H1 (cell line): ENCODE data around the gene STAG1. TPM values are rescaled to one million over a fixed set of nuclear protein-coding genes. Genes with fewer than 3 reads are reported as not detected.

Source experiments
- CTCF ChIA-PET: fragments of 300-600 bp; sonication (Branson Sonifier 250); formaldehyde crosslinking; loops from one replicate; lab custom pipeline; 2021; ENCODE audit not compliant: partially characterized antibody; lab: Charles Lee
- POLR2A ChIA-PET: fragments of 300-600 bp; sonication (Branson Sonifier 250); formaldehyde crosslinking; loops from one replicate; lab custom pipeline; 2021; ENCODE audit warnings: inconsistent platforms; ENCODE audit not compliant: partially characterized antibody; lab: Charles Lee
- DNase-seq, 2 experiments: peaks; one replicate each; pipeline versions ENCODE4 v3.0.0 to v3.0.0-alpha.2; 2010 to 2022; ENCODE audit warnings: low spot score in 2 of 2, low read depth in 1 of 2, mixed read lengths in 1 of 2
- FAIRE-seq: peaks from 2 replicates; lab custom pipeline; 2011; peaks lifted over from hg19 to GRCh38; lab: Jason Lieb, UNC
- H2AFZ ChIP-seq: 2 replicates; pipeline ENCODE4 v1.8.1; 2012; ENCODE audit warnings: low read length, inconsistent platforms
- H2AK5ac ChIP-seq: 2 replicates; pipeline ENCODE4 v1.6.1; 2013; ENCODE audit warnings: low read depth, low read length
- H2BK120ac ChIP-seq: replicated peaks from 2 replicates; pipeline ENCODE3; 2013; ENCODE audit warnings: low read depth, low read length, inconsistent platforms
- H2BK12ac ChIP-seq: 2 replicates; pipeline ENCODE4 v1.6.1; 2013; ENCODE audit warnings: low read depth, low read length
- H2BK15ac ChIP-seq: 2 replicates; pipeline ENCODE4 v1.6.1; 2013; ENCODE audit warnings: low read length
- H2BK20ac ChIP-seq: 2 replicates; pipeline ENCODE4 v1.6.1; 2013; ENCODE audit warnings: low read length
- H2BK5ac ChIP-seq: 2 replicates; pipeline ENCODE4 v1.6.1; 2013; ENCODE audit warnings: low read depth, low read length
- H3K14ac ChIP-seq: 2 replicates; pipeline ENCODE4 v1.6.1; 2013; ENCODE audit warnings: inconsistent platforms; ENCODE audit not compliant: insufficient read length
- H3K18ac ChIP-seq: 2 replicates; pipeline ENCODE4 v1.6.1; 2013; ENCODE audit warnings: low read length; ENCODE audit errors: extremely low read depth
- H3K23ac ChIP-seq: 2 replicates; pipeline ENCODE4 v1.6.1; 2013; ENCODE audit warnings: inconsistent platforms; ENCODE audit not compliant: insufficient read length
- H3K23me2 ChIP-seq: 2 replicates; pipeline ENCODE4 v1.6.1; 2013; ENCODE audit warnings: low read depth, low read length
- H3K27ac ChIP-seq: 2 replicates; pipeline ENCODE4 v1.6.1; 2011; ENCODE audit warnings: low read depth, low read length, inconsistent platforms
- H3K27me3 ChIP-seq, 4 experiments: replicated peaks in 1 of 4; 1 replicate in 1 of 4; 2 replicates in 3 of 4; pipeline versions ENCODE4 v1.6.1 to v1.8.1; 2011 to 2013; ENCODE audit warnings: low read length in 3 of 4, mild to moderate bottlenecking in 3 of 4, inconsistent platforms in 2 of 4, mixed read lengths in 2 of 4, moderate library complexity in 1 of 4; ENCODE audit not compliant: control insufficient read depth in 3 of 4, insufficient read depth in 3 of 4; ENCODE audit errors: extremely low read depth in 1 of 4
- H3K36me3 ChIP-seq, 4 experiments: 2 replicates each; pipeline versions ENCODE4 v1.6.1 to v1.8.1; 2011 to 2013; ENCODE audit warnings: mild to moderate bottlenecking in 4 of 4, low read length in 3 of 4, moderate library complexity in 2 of 4, control low read depth in 1 of 4, inconsistent platforms in 1 of 4; ENCODE audit not compliant: insufficient read depth in 4 of 4, control insufficient read depth in 2 of 4
- H3K4ac ChIP-seq: replicated peaks from 2 replicates; pipeline ENCODE3; 2013; ENCODE audit warnings: low read length, low read depth, mixed read lengths, inconsistent platforms; ENCODE audit not compliant: insufficient read length
- H3K4me1 ChIP-seq, 4 experiments: replicated peaks in 1 of 4; 1 replicate in 1 of 4; 2 replicates in 3 of 4; pipeline versions ENCODE4 v1.6.1 to v1.8.1; 2011 to 2013; ENCODE audit warnings: low read length in 3 of 4, inconsistent platforms in 2 of 4, mixed read lengths in 1 of 4; ENCODE audit not compliant: insufficient read depth in 4 of 4, control insufficient read depth in 3 of 4
- H3K4me2 ChIP-seq, 2 experiments: 2 replicates each; pipeline versions ENCODE4 v1.6.1 to v1.8.1; 2011 to 2013; ENCODE audit warnings: low read depth in 2 of 2, low read length in 2 of 2, control low read depth in 1 of 2, inconsistent platforms in 1 of 2, mild to moderate bottlenecking in 1 of 2; ENCODE audit not compliant: insufficient read depth in 1 of 2
- H3K4me3 ChIP-seq, 4 experiments: fragments of 200-600, 300-600 bp in 1 of 4; sonication (generic), shearing (Covaris generic), sonication (Bioruptor Twin) in 1 of 4; 2 replicates each; pipeline versions ENCODE4 v1.5.1 to v1.8.1; 2011 to 2016; ENCODE audit warnings: low read length in 4 of 4, low read depth in 3 of 4, control low read depth in 2 of 4, inconsistent platforms in 2 of 4, mild to moderate bottlenecking in 2 of 4, mixed read lengths in 1 of 4, moderate library complexity in 1 of 4; ENCODE audit not compliant: insufficient read depth in 2 of 4; ENCODE audit errors: extremely low read depth in 1 of 4
- H3K56ac ChIP-seq: replicated peaks from 2 replicates; pipeline ENCODE3; 2013; ENCODE audit warnings: low read depth, mild to moderate bottlenecking, mixed read lengths, low read length, inconsistent platforms; ENCODE audit not compliant: insufficient read length
- H3K79me1 ChIP-seq: 2 replicates; pipeline ENCODE4 v1.6.1; 2013; ENCODE audit warnings: low read depth, low read length, control low read depth
- H3K79me2 ChIP-seq, 2 experiments: 2 replicates each; pipeline versions ENCODE4 v1.6.1 to v1.8.1; 2012 to 2013; ENCODE audit warnings: low read length in 2 of 2, mild to moderate bottlenecking in 2 of 2, inconsistent platforms in 1 of 2; ENCODE audit not compliant: insufficient read depth in 2 of 2, control insufficient read depth in 1 of 2
- H3K9ac ChIP-seq, 4 experiments: replicated peaks in 1 of 4; 1 replicate in 1 of 4; 2 replicates in 3 of 4; pipeline versions ENCODE4 v1.6.1 to v1.8.1; 2011 to 2013; ENCODE audit warnings: low read depth in 3 of 4, low read length in 3 of 4, control low read depth in 2 of 4, mild to moderate bottlenecking in 2 of 4, moderate library complexity in 2 of 4, inconsistent platforms in 1 of 4; ENCODE audit errors: extremely low read depth in 1 of 4
- H3K9me3 ChIP-seq, 2 experiments: 2 replicates each; pipeline versions ENCODE4 v1.6.1 to v1.8.1; 2012 to 2013; ENCODE audit warnings: mild to moderate bottlenecking in 2 of 2, moderate library complexity in 2 of 2, control low read depth in 1 of 2, inconsistent platforms in 1 of 2, low read depth in 1 of 2, low read length in 1 of 2, mixed read lengths in 1 of 2; ENCODE audit not compliant: insufficient read depth in 2 of 2
- H4K20me1 ChIP-seq, 2 experiments: replicated peaks in 1 of 2; 2 replicates each; pipeline versions ENCODE3 to v1.8.1; 2011 to 2013; ENCODE audit warnings: inconsistent platforms in 2 of 2, low read length in 2 of 2, mild to moderate bottlenecking in 1 of 2; ENCODE audit not compliant: insufficient read depth in 2 of 2, control insufficient read depth in 1 of 2
- H4K5ac ChIP-seq: 2 replicates; pipeline ENCODE4 v1.6.1; 2013; ENCODE audit warnings: low read length, low read depth, mixed read lengths, inconsistent platforms; ENCODE audit not compliant: insufficient read length
- H4K8ac ChIP-seq: 2 replicates; pipeline ENCODE4 v1.8.0; 2013; ENCODE audit warnings: mild to moderate bottlenecking, moderate library complexity, low read length, inconsistent platforms; ENCODE audit not compliant: insufficient read depth; ENCODE audit errors: extremely low read depth
- H4K91ac ChIP-seq: replicated peaks from 2 replicates; pipeline ENCODE3; 2013; ENCODE audit warnings: low read length, mixed read lengths, inconsistent platforms; ENCODE audit not compliant: insufficient read length
- SIX5 ChIP-seq: IDR thresholded peaks from 2 replicates; pipeline ENCODE4 v1.6.1; 2011; ENCODE audit warnings: mild to moderate bottlenecking, low read depth, low read length
- SP4 ChIP-seq: IDR thresholded peaks from 2 replicates; pipeline ENCODE4 v1.6.1; 2012; ENCODE audit warnings: low read length, inconsistent platforms
- polyA plus RNA-seq, 7 experiments: library from polyadenylated mRNA; depleted of rRNA in 3 of 7; stranded (reverse) in 5 of 7; unstranded in 2 of 7; fragments of >200 nt in 5 of 7; fragments of 200-250 nt in 2 of 7; gene quantifications; 1 replicate in 5 of 7; 2 replicates in 1 of 7; 4 replicates in 1 of 7; pipeline versions ENCODE4 v1.2.1 to v1.2.3, GENCODE V29; 2011 to 2013; ENCODE audit warnings: missing spikeins in 2 of 7, mixed read lengths in 2 of 7
- total RNA-seq: library from RNA; stranded (reverse); fragmentation: NEBNext Ultra II Directional; extraction: Animal tissue kit (Norgen Biotek cat#: 25700); gene quantifications from 2 replicates; pipeline ENCODE4 v1.2.1, GENCODE V29; 2021
- TF ChIP-seq, protein P1 (sequence below): IDR thresholded peaks from 2 replicates; pipeline ENCODE4 v1.6.1; 2012; ENCODE audit warnings: inconsistent platforms

Gene STAG1
- total and polyA plus RNA-seq, 2 of the 8 experiments (the other 6 are each of a cell fraction or from before 2014, with no cell fraction given), result 4.6 to 23.4 TPM

DNA sequence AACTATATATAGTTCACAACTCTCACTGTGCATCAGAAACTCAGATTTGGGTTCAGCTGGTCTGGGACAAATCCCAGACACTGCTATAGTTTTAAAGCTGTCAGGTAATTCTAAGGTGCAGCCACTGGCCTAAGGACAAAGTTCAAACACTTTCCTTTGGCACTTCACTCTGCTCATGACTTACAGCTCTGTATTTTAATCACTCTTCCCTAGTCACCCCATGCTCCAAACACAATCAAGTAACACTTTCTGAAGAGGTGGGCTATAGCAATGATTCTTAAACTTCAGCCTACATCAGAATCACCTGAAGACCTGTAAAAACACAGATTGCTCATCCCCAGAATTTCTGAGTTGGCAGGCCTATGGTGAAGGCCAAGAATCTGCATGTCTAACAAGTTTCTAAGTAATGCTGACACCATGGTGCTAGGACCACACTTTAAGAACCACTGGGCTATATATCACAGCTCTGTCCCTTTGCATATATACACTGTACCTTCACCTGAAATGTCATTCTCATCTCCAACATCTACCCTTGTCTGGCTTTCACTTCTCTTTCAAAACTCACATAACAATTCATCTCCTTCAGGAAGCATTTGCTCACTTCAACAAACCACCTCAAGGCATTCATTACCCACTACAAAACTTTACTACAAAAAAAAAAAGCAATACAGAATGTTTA, 21.4 kb downstream of the STAG1 start:
- H2AFZ ChIP-seq, result no peak overlapping the region
- H3K79me2 ChIP-seq, result peaks cover 5 to 95% of the 10 kb centered on the region in 2 experiments
- H3K36me3 ChIP-seq, result no peaks in the 10 kb centered on the region
- H3K4me3 ChIP-seq, result no peak overlapping the region
- H4K91ac ChIP-seq, result no peak overlapping the region
- peaks cover 0 to 3% (median 1%) of the 10 kb centered on the region in 4 experiments; a peak in 2 of 7 replicates for H3K4me1 ChIP-seq
- no peak overlapping the region for H2BK20ac ChIP-seq
- no peak overlapping the region for H3K27ac ChIP-seq
- no peak overlapping the region for H3K4me2 ChIP-seq
- H4K20me1 ChIP-seq, result peaks cover 0 to 4% of the 10 kb centered on the region in 2 experiments
- TF ChIP-seq SP4 (no peak), SIX5 (no peak)
- TF ChIP-seq, protein P1, sequence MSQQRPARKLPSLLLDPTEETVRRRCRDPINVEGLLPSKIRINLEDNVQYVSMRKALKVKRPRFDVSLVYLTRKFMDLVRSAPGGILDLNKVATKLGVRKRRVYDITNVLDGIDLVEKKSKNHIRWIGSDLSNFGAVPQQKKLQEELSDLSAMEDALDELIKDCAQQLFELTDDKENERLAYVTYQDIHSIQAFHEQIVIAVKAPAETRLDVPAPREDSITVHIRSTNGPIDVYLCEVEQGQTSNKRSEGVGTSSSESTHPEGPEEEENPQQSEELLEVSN, result no peak
- ChIA-PET POLR2A (interaction anchor here (2.2 kb wide), 1 partner anchor 22 kb away, joined by 7 read pairs; the partner anchor contains the start of gene STAG1), CTCF (interaction anchor here (0.6 to 1.6 kb wide), 3 partner anchors 10 to 72 kb away, joined by 3 to 8 read pairs (median 3); partner anchors contain the start of gene STAG1)
- DNase-seq, result no peak
- peaks cover 4% of the 10 kb centered on the region; the same call in 1 of the 2 replicates for H3K79me1 ChIP-seq
- H3K9ac ChIP-seq, result no peak overlapping the region
- no peak overlapping the region for H3K18ac ChIP-seq
- no peak overlapping the region for H4K8ac ChIP-seq
- no peak for FAIRE-seq
- no peak overlapping the region for H2AK5ac ChIP-seq
- no peak overlapping the region for H3K4ac ChIP-seq
- H3K27me3 ChIP-seq, result no peaks in the 10 kb centered on the region
- H2BK12ac ChIP-seq, result no peak overlapping the region
- H3K14ac ChIP-seq, result no peak overlapping the region
- no peak overlapping the region for H3K56ac ChIP-seq
- no peak overlapping the region for H2BK5ac ChIP-seq
- no peaks in the 10 kb centered on the region for H3K23me2 ChIP-seq
- no peak overlapping the region for H2BK120ac ChIP-seq
- no peak overlapping the region for H2BK15ac ChIP-seq
- H3K9me3 ChIP-seq, result no peaks in the 10 kb centered on the region
- no peak overlapping the region for H4K5ac ChIP-seq
- H3K23ac ChIP-seq, result no peak overlapping the region
